ENCODE measurements around the gene DNMT1. TPM values are rescaled to one million over a fixed set of nuclear protein-coding genes. Genes with fewer than 3 reads are reported as not detected.
"Not testable (repeated sequence)": the region's sequence is repeated elsewhere in the genome, so short reads cannot be mapped to it uniquely, and the experiment has no call there.

Gene DNMT1
- total RNA-seq, 1 experiment from 2014 or later: 133 TPM

- CTCF ChIA-PET: interaction anchor here (0.7 kb wide), 1 partner anchor 33 kb away, joined by 4 read pairs; no protein-coding TSS in a partner anchor
- Mint-ChIP-seq H3K4me1 (ENCODE audit: low read depth, unreplicated experiment) (no peaks in the 10 kb centered on the region), H3K36me3 (ENCODE audit: insufficient read depth, unreplicated experiment) (no peaks in the 10 kb centered on the region), H3K27me3 (ENCODE audit: unreplicated experiment) (no peaks in the 10 kb centered on the region), H3K27ac (ENCODE audit: unreplicated experiment) (no peak overlapping the region), H3K4me3 (ENCODE audit: low read depth, unreplicated experiment) (no peak overlapping the region), H3K9me3 (ENCODE audit: low read depth, unreplicated experiment) (no peaks in the 10 kb centered on the region)
- BruUV-seq (replicated peaks): no TSS peak
- intact Hi-C loops (cut with micrococcal nuclease; ENCODE audit: unreplicated experiment): no loop called here
- no peak for TF ChIP-seq CTCF (IDR thresholded peaks at IDR 0.05; ENCODE audit: unreplicated experiment)
- no peak for DNase-seq
Measured at GRCh38 chr19:10237702-10238101, 42.9 kb upstream of the DNMT1 start.

- H3K4me1 Mint-ChIP-seq (ENCODE audit: low read depth, unreplicated experiment); H3K27me3 Mint-ChIP-seq (ENCODE audit: unreplicated experiment); DNase-seq; intact Hi-C loops (cut with micrococcal nuclease; ENCODE audit: unreplicated experiment); H3K4me3 Mint-ChIP-seq (ENCODE audit: low read depth, unreplicated experiment); BruUV-seq (replicated peaks); H3K9me3 Mint-ChIP-seq (ENCODE audit: low read depth, unreplicated experiment); H3K27ac Mint-ChIP-seq (ENCODE audit: unreplicated experiment): not testable (repeated sequence)
- H3K36me3 Mint-ChIP-seq (ENCODE audit: insufficient read depth, unreplicated experiment): peaks cover 19% of the 10 kb centered on the region
- CTCF ChIA-PET: interaction anchor here (0.6 kb wide), 1 partner anchor 152 kb away, joined by 4 read pairs; no protein-coding TSS in a partner anchor
Measured at GRCh38 chr19:10235409-10235808, 40.7 kb upstream of the DNMT1 start.

GRCh38 chr19:10235003-10235402, 40.2 kb upstream of the DNMT1 start:
- CTCF ChIA-PET: interaction anchor here (0.6 kb wide), 1 partner anchor 152 kb away, joined by 4 read pairs; no protein-coding TSS in a partner anchor
- no peaks in the 10 kb centered on the region for H3K9me3 Mint-ChIP-seq (ENCODE audit: low read depth, unreplicated experiment)
- no peak for TF ChIP-seq CTCF (IDR thresholded peaks at IDR 0.05; ENCODE audit: unreplicated experiment)

GRCh38 chr19:10233946-10234345, 39.2 kb upstream of the DNMT1 start:
- intact Hi-C loops (cut with micrococcal nuclease; ENCODE audit: unreplicated experiment): no loop called here
- H3K27me3 Mint-ChIP-seq (ENCODE audit: unreplicated experiment): no peaks in the 10 kb centered on the region
- H3K4me3 Mint-ChIP-seq (ENCODE audit: low read depth, unreplicated experiment): no peak overlapping the region
- no TSS peak for BruUV-seq (replicated peaks)
- CTCF ChIA-PET: no interaction called here
- TF ChIP-seq CTCF (IDR thresholded peaks at IDR 0.05; ENCODE audit: unreplicated experiment): no peak
- H3K4me1 Mint-ChIP-seq (ENCODE audit: low read depth, unreplicated experiment): no peaks in the 10 kb centered on the region
- H3K36me3 Mint-ChIP-seq (ENCODE audit: insufficient read depth, unreplicated experiment): peaks cover 28% of the 10 kb centered on the region
- no peak for DNase-seq
- H3K9me3 Mint-ChIP-seq (ENCODE audit: low read depth, unreplicated experiment): no peaks in the 10 kb centered on the region
- no peak overlapping the region for H3K27ac Mint-ChIP-seq (ENCODE audit: unreplicated experiment)

More at GRCh38 chr19:10235003-10235402, 40.2 kb upstream of the DNMT1 start:
- Mint-ChIP-seq H3K4me1 (ENCODE audit: low read depth, unreplicated experiment) (no peaks in the 10 kb centered on the region), H3K4me3 (ENCODE audit: low read depth, unreplicated experiment) (no peak overlapping the region), H3K36me3 (ENCODE audit: insufficient read depth, unreplicated experiment) (peaks cover 23% of the 10 kb centered on the region), H3K27me3 (ENCODE audit: unreplicated experiment) (no peaks in the 10 kb centered on the region), H3K27ac (ENCODE audit: unreplicated experiment) (no peak overlapping the region)
- no TSS peak for BruUV-seq (replicated peaks)
- no peak for DNase-seq
- intact Hi-C loops (cut with micrococcal nuclease; ENCODE audit: unreplicated experiment): no loop called here

GRCh38 chr19:10231612-10232228, 37.0 kb upstream of the DNMT1 start:
- TF ChIP-seq CTCF (IDR thresholded peaks at IDR 0.05; ENCODE audit: unreplicated experiment): no peak
- Mint-ChIP-seq H3K36me3 (ENCODE audit: insufficient read depth, unreplicated experiment) (peaks cover 28% of the 10 kb centered on the region), H3K27me3 (ENCODE audit: unreplicated experiment) (no peaks in the 10 kb centered on the region), H3K9me3 (ENCODE audit: low read depth, unreplicated experiment) (no peaks in the 10 kb centered on the region), H3K4me3 (ENCODE audit: low read depth, unreplicated experiment) (peak overlapping the region; percentile 68), H3K4me1 (ENCODE audit: low read depth, unreplicated experiment) (no peaks in the 10 kb centered on the region), H3K27ac (ENCODE audit: unreplicated experiment) (no peak overlapping the region)
- CTCF ChIA-PET: interaction anchor here (0.6 to 0.7 kb wide), 2 partner anchors 8 to 11 kb away, joined by 4 read pairs; no protein-coding TSS in a partner anchor
- no TSS peak for BruUV-seq (replicated peaks)
- intact Hi-C loops (cut with micrococcal nuclease; ENCODE audit: unreplicated experiment): no loop called here
- DNase-seq: no peak
